ENCODE data around the gene RTP5. TPM values are rescaled to one million over a fixed set of nuclear protein-coding genes. Genes with fewer than 3 reads are reported as not detected.

Gene RTP5
- total RNA-seq, 1 experiment from 2014 or later: not detected

- no TSS peak for BruUV-seq (replicated peaks)
- ChIA-PET POLR2A (no interaction called here), RAD21 (ENCODE audit: low non-redundant PET in 1 of 2, low total read pairs in 2 of 2, uncharacterized antibody in 2 of 2, unreplicated experiment in 2 of 2) (no interaction called here), CTCF (no interaction called here)
- H3K79me2 ChIP-seq (ENCODE audit: insufficient read depth, low read length): no peaks in the 10 kb centered on the region
- no peaks in the 10 kb centered on the region for H4K20me1 ChIP-seq (ENCODE audit: insufficient read depth)
- no peaks in the 10 kb centered on the region for H3K9me2 ChIP-seq (ENCODE audit: insufficient read depth)
- ATAC-seq: no peak
- H3K36me3 ChIP-seq (ENCODE audit: control insufficient read depth in 1 of 2, insufficient read depth in 2 of 2, low read length in 2 of 2): no peaks in the 10 kb centered on the region
- DNase-seq (ENCODE audit: low read depth, low spot score): no peak
- no peaks in the 10 kb centered on the region for H3K9me3 ChIP-seq (ENCODE audit: control insufficient read depth in 1 of 2, insufficient read depth in 1 of 2, low read depth in 1 of 2, low read length in 2 of 2)
- no peak overlapping the region for H3K27ac ChIP-seq (ENCODE audit: low read depth, low read length)
- no peaks in the 10 kb centered on the region for H3K27me3 ChIP-seq (ENCODE audit: insufficient read depth, low read length)
- no peak overlapping the region for H3K4me3 ChIP-seq (replicated peaks in 1 of 2; ENCODE audit: low read depth in 1 of 2, low read length in 2 of 2)
- H3K4me1 ChIP-seq (ENCODE audit: control insufficient read depth in 1 of 2, insufficient read depth in 2 of 2, low read length in 2 of 2): no peaks in the 10 kb centered on the region
- H3K4me2 ChIP-seq (ENCODE audit: low read length): no peak overlapping the region
- intact Hi-C loops (cut with micrococcal nuclease): no loop called here
- no peak overlapping the region for H2AFZ ChIP-seq (ENCODE audit: low read depth, low read length, poor library complexity, severe bottlenecking)
- no peak overlapping the region for H3K9ac ChIP-seq (ENCODE audit: low read length)
- TF ChIP-seq SP1 (IDR thresholded peaks at IDR 0.05; ENCODE audit: low read depth) (no peak), POLR2A (IDR thresholded peaks at IDR 0.05; ENCODE audit: borderline replicate concordance, extremely low read depth, insufficient read depth, insufficient read length) (no peak), EZH2 (IDR thresholded peaks at IDR 0.05) (no peak), ATF3 (IDR thresholded peaks at IDR 0.05) (no peak), ZFX (IDR thresholded peaks at IDR 0.05) (no peak), EGR1 (IDR thresholded peaks at IDR 0.05; ENCODE audit: low read depth) (no peak)
Measured at GRCh38 chr2:241901500-241902351, 32.2 kb downstream of the RTP5 start.

- Histone ChIP-seq H3K4me1 (ENCODE audit: control insufficient read depth in 1 of 2, insufficient read depth in 2 of 2, low read length in 2 of 2) (no peaks in the 10 kb centered on the region), H3K4me2 (ENCODE audit: low read length) (no peak overlapping the region), H2AFZ (ENCODE audit: low read depth, low read length, poor library complexity, severe bottlenecking) (no peak overlapping the region), H3K9me3 (ENCODE audit: control insufficient read depth in 1 of 2, insufficient read depth in 1 of 2, low read depth in 1 of 2, low read length in 2 of 2) (no peaks in the 10 kb centered on the region), H3K27me3 (ENCODE audit: insufficient read depth, low read length) (no peaks in the 10 kb centered on the region), H3K9me2 (ENCODE audit: insufficient read depth) (no peaks in the 10 kb centered on the region), H3K36me3 (ENCODE audit: control insufficient read depth in 1 of 2, insufficient read depth in 2 of 2, low read length in 2 of 2) (no peaks in the 10 kb centered on the region), H3K79me2 (ENCODE audit: insufficient read depth, low read length) (no peaks in the 10 kb centered on the region), H3K9ac (ENCODE audit: low read length) (no peak overlapping the region), H3K27ac (ENCODE audit: low read depth, low read length) (no peak overlapping the region), H3K4me3 (replicated peaks in 1 of 2; ENCODE audit: low read depth in 1 of 2, low read length in 2 of 2) (no peak overlapping the region), H4K20me1 (ENCODE audit: insufficient read depth) (no peaks in the 10 kb centered on the region)
- no TSS peak for BruUV-seq (replicated peaks)
- CTCF ChIA-PET: no interaction called here
- RAD21 ChIA-PET (ENCODE audit: low non-redundant PET in 1 of 2, low total read pairs in 2 of 2, uncharacterized antibody in 2 of 2, unreplicated experiment in 2 of 2): no interaction called here
- ATAC-seq (no peak), DNase-seq (ENCODE audit: low read depth, low spot score) (no peak)
- intact Hi-C loops (cut with micrococcal nuclease): no loop called here
- POLR2A ChIA-PET: no interaction called here
- TF ChIP-seq EGR1 (IDR thresholded peaks at IDR 0.05; ENCODE audit: low read depth) (no peak), CBX3 (IDR thresholded peaks at IDR 0.05; ENCODE audit: low read depth) (no peak), SP1 (IDR thresholded peaks at IDR 0.05; ENCODE audit: low read depth) (no peak), FOSL1 (IDR thresholded peaks at IDR 0.05; ENCODE audit: low read depth) (no peak), ZNF274 (IDR thresholded peaks at IDR 0.05; ENCODE audit: low read depth, low read length) (no peak), TCF7L2 (IDR thresholded peaks at IDR 0.05; ENCODE audit: borderline replicate concordance, extremely low read depth, insufficient read depth, insufficient read length) (no peak), MAX (IDR thresholded peaks at IDR 0.05) (no peak), ZBTB33 (IDR thresholded peaks at IDR 0.05; ENCODE audit: extremely low read depth, insufficient replicate concordance, low read length) (no peak), ZFX (IDR thresholded peaks at IDR 0.05) (no peak), YY1 (IDR thresholded peaks at IDR 0.05; ENCODE audit: extremely low read depth, insufficient replicate concordance, low read depth, low read length) (no peak), POLR2A (IDR thresholded peaks at IDR 0.05; ENCODE audit: borderline replicate concordance, extremely low read depth, insufficient read depth, insufficient read length) (no peak), RAD21 (IDR thresholded peaks at IDR 0.05; ENCODE audit: low read depth) (no peak), EZH2 (IDR thresholded peaks at IDR 0.05) (no peak)
Measured at GRCh38 chr2:241902357-241902991, 32.9 kb downstream of the RTP5 start.

Measured in HCT116 (cell line).